Breast epithelium (tissue), 4 donors: ENCODE data around the gene NMU. TPM values are rescaled to one million over a fixed set of nuclear protein-coding genes. Genes with fewer than 3 reads are reported as not detected.

Experiments used
- DNase-seq, 2 donors: peaks; one replicate each; pipeline ENCODE4 v3.0.0-alpha.2; 2019; ENCODE audit warnings: low spot score in 2 of 2
- H3K27ac ChIP-seq, 2 donors: fragments of 200-600 bp; sonication (generic) in 1 of 2; one replicate each; pipeline ENCODE4 v1.5.1; 2016 to 2019; ENCODE audit warnings: mild to moderate bottlenecking in 1 of 2
- H3K27me3 ChIP-seq, 2 donors: fragments of 200-600 bp; sonication (generic) in 1 of 2; one replicate each; pipeline versions ENCODE4 v1.5.1 to v1.6.0; 2017 to 2019; ENCODE audit warnings: control low read depth in 1 of 2, mild to moderate bottlenecking in 1 of 2
- H3K36me3 ChIP-seq: fragments of 200-600 bp; one replicate; pipeline ENCODE4 v1.5.1; 2019
- H3K4me1 ChIP-seq, 2 donors: fragments of 200-600 bp; sonication (generic); one replicate each; pipeline ENCODE4 v1.5.1; 2016 to 2019; ENCODE audit warnings: control low read depth in 1 of 2
- H3K4me3 ChIP-seq, 3 donors: fragments of 200-600 bp; sonication (generic); 1 replicate in 2 of 3; 2 replicates in 1 of 3; pipeline ENCODE4 v1.5.1; 2016 to 2019; ENCODE audit warnings: mild to moderate bottlenecking in 3 of 3, moderate library complexity in 2 of 3
- H3K9me3 ChIP-seq, 2 donors: fragments of 200-600 bp; sonication (generic) in 1 of 2; one replicate each; pipeline ENCODE4 v1.5.1; 2016 to 2019; ENCODE audit warnings: control low read depth in 1 of 2
- CTCF ChIP-seq, 3 donors: fragments of 450-650 bp; IDR thresholded peaks; one replicate each; pipeline ENCODE4 v1.5.1; 2016 to 2017; ENCODE audit warnings: antibody characterized with exemption in 3 of 3, mild to moderate bottlenecking in 3 of 3, moderate library complexity in 3 of 3
- POLR2A ChIP-seq: fragments of 450-650 bp; IDR thresholded peaks from one replicate; pipeline ENCODE4 v1.6.1; 2016; ENCODE audit warnings: antibody characterized with exemption, mild to moderate bottlenecking, moderate library complexity
- POLR2AphosphoS5 ChIP-seq, 3 donors: sonication (generic); formaldehyde crosslinking; IDR thresholded peaks; one replicate each; pipeline ENCODE4 v1.6.1; 2017; ENCODE audit warnings: antibody characterized with exemption in 3 of 3
- intact Hi-C: fragments of 100-400 bp; cut with DNase I; formaldehyde crosslinking; loops from one replicate; pipeline ENCODE4 v1.15.1; 2023; ENCODE audit warnings: low total_unique reads
- total RNA-seq, 3 donors: library from RNA; depleted of rRNA; stranded (reverse); fragments of >200 nt; gene quantifications; one replicate each; pipeline ENCODE4 v1.1.0, GENCODE V29; 2016

The NMU gene
- total RNA-seq, 3 donors from 2014 or later, result not detected

- TF ChIP-seq POLR2A, result no peak
- TF ChIP-seq CTCF (IDR thresholded peaks at IDR 0.05), result no peak
- TF ChIP-seq POLR2AphosphoS5 (IDR thresholded peaks at IDR 0.05), result no peak
- Histone ChIP-seq H3K27ac (no peak overlapping the region), H3K4me1 (no peaks in the 10 kb centered on the region), H3K36me3 (no peaks in the 10 kb centered on the region), H3K27me3 (no peaks in the 10 kb centered on the region), H3K4me3 (no peak overlapping the region), H3K9me3 (no peaks in the 10 kb centered on the region)
- intact Hi-C loops, result no loop called here
- no peak for DNase-seq
These were observed 30.4 kb upstream of the NMU start for GRCh38 chr4:55666535-55666934.

- Histone ChIP-seq H3K27me3 (no peaks in the 10 kb centered on the region), H3K9me3 (no peaks in the 10 kb centered on the region), H3K27ac (no peak overlapping the region), H3K36me3 (no peaks in the 10 kb centered on the region), H3K4me3 (no peak overlapping the region), H3K4me1 (no peaks in the 10 kb centered on the region)
- intact Hi-C loops, result no loop called here
- DNase-seq, result no peak
- TF ChIP-seq CTCF (IDR thresholded peaks at IDR 0.05) (no peak), POLR2A (no peak), POLR2AphosphoS5 (IDR thresholded peaks at IDR 0.05) (no peak)
These were observed 27.0 kb upstream of the NMU start for GRCh38 chr4:55663145-55663544.

GRCh38 chr4:55661398-55662056 is 25.4 kb upstream of the NMU start:
- no peak for DNase-seq
- Histone ChIP-seq H3K9me3 (no peaks in the 10 kb centered on the region), H3K4me1 (no peaks in the 10 kb centered on the region), H3K27me3 (no peaks in the 10 kb centered on the region), H3K27ac (no peak overlapping the region), H3K4me3 (no peak overlapping the region), H3K36me3 (no peaks in the 10 kb centered on the region)
- intact Hi-C loops, result no loop called here
- TF ChIP-seq POLR2AphosphoS5 (IDR thresholded peaks at IDR 0.05), result no peak
- no peak for TF ChIP-seq POLR2A
- no peak for TF ChIP-seq CTCF (IDR thresholded peaks at IDR 0.05)

GRCh38 chr4:55658657-55659056 is 22.6 kb upstream of the NMU start:
- TF ChIP-seq POLR2A (no peak), POLR2AphosphoS5 (IDR thresholded peaks at IDR 0.05) (no peak), CTCF (IDR thresholded peaks at IDR 0.05) (no peak)
- no peak overlapping the region for H3K4me3 ChIP-seq
- H3K36me3 ChIP-seq, result no peaks in the 10 kb centered on the region
- H3K4me1 ChIP-seq, result no peaks in the 10 kb centered on the region
- DNase-seq, result no peak
- intact Hi-C loops, result no loop called here
- H3K9me3 ChIP-seq, result no peaks in the 10 kb centered on the region
- H3K27me3 ChIP-seq, result no peaks in the 10 kb centered on the region
- no peak overlapping the region for H3K27ac ChIP-seq

GRCh38 chr4:55654131-55654530 is 18.0 kb upstream of the NMU start:
- intact Hi-C loops, result no loop called here
- TF ChIP-seq CTCF (IDR thresholded peaks at IDR 0.05) (no peak), POLR2A (no peak), POLR2AphosphoS5 (IDR thresholded peaks at IDR 0.05) (no peak)
- H3K4me1 ChIP-seq, result no peaks in the 10 kb centered on the region
- no peaks in the 10 kb centered on the region for H3K36me3 ChIP-seq
- no peaks in the 10 kb centered on the region for H3K9me3 ChIP-seq
- H3K4me3 ChIP-seq, result no peak overlapping the region
- DNase-seq, result no peak
- no peak overlapping the region for H3K27ac ChIP-seq
- no peaks in the 10 kb centered on the region for H3K27me3 ChIP-seq
